Epidermal melanocyte (primary cell): ENCODE results near the gene LONP2.
"Not testable (repeated sequence)": the region's sequence is repeated elsewhere in the genome, so short reads cannot be mapped to it uniquely, and the experiment has no call there.

ENCODE experiments used
- DNase-seq: peaks from one replicate; pipeline ENCODE4 v3.0.0; 2011; ENCODE audit warnings: low spot score; ENCODE audit not compliant: insufficient read length

The LONP2 gene

GRCh38 chr16:48393485-48394354 lies 149.6 kb downstream of the LONP2 start:
- no peak for DNase-seq

- DNase-seq, result no peak
Measured at GRCh38 chr16:48394355-48394703, 150.2 kb downstream of the LONP2 start.

GRCh38 chr16:48395375-48395774 lies 151.3 kb downstream of the LONP2 start:
- DNase-seq, result no peak

GRCh38 chr16:48402547-48402946 lies 158.4 kb downstream of the LONP2 start:
- not testable (repeated sequence) for DNase-seq

- DNase-seq, result no peak
Measured at GRCh38 chr16:48405153-48405552, 161.1 kb downstream of the LONP2 start.

- DNase-seq, result no peak
Measured at GRCh38 chr16:48405907-48406306, 161.8 kb downstream of the LONP2 start.
